Activated CD8-positive, alpha-beta T cell treated with anti-CD3 and anti-CD28 coated beads, Interleukin-2, amount 10 ng/mL, durations not matched to agents 7 days and 5 days (primary cell): ENCODE results near the gene GSG1L. TPM values are rescaled to one million over a fixed set of nuclear protein-coding genes. Genes with fewer than 3 reads are reported as not detected.

Source experiments
- ATAC-seq: fragments of 150-1000 bp; cut with Tn5 transposase; one replicate; pipeline ENCODE4 v1.10.0; 2021; ENCODE audit warnings: moderate library complexity
- CTCF ChIA-PET: fragments of 350-600 bp; sonication (Branson Sonifier 250); formaldehyde crosslinking; loops from one replicate; lab custom pipeline; 2021; ENCODE audit warnings: antibody characterized with exemption; lab: Charles Lee
- POLR2A ChIA-PET: fragments of 350-600 bp; sonication (Branson Sonifier 250); formaldehyde crosslinking; loops from one replicate; lab custom pipeline; 2021; ENCODE audit warnings: antibody characterized with exemption; lab: Charles Lee
- DNase-seq: peaks from one replicate; pipeline ENCODE4 v3.0.0-alpha.2; 2020
- H3K27ac Mint-ChIP-seq: one replicate; pipeline ENCODE4 v1.8.0; 2021; ENCODE audit warnings: mild to moderate bottlenecking, mixed read lengths
- H3K27me3 Mint-ChIP-seq: one replicate; pipeline ENCODE4 v1.8.0; 2021; ENCODE audit warnings: low read depth, mixed read lengths
- H3K36me3 Mint-ChIP-seq: one replicate; pipeline ENCODE4 v1.8.0; 2021; ENCODE audit warnings: low read depth, mixed read lengths
- H3K4me1 Mint-ChIP-seq: one replicate; pipeline ENCODE4 v1.8.0; 2021; ENCODE audit warnings: low read depth, mixed read lengths
- H3K4me3 Mint-ChIP-seq: one replicate; pipeline ENCODE4 v1.8.0; 2021; ENCODE audit warnings: mild to moderate bottlenecking, mixed read lengths
- H3K9me3 Mint-ChIP-seq: one replicate; pipeline ENCODE4 v1.8.0; 2022; ENCODE audit warnings: mixed read lengths; ENCODE audit not compliant: insufficient read depth
- total RNA-seq, 2 experiments: library from RNA; stranded (reverse); gene quantifications; one replicate each; pipeline ENCODE4 v1.2.3, GENCODE V29; 2021

Gene GSG1L
- total RNA-seq, 2 experiments from 2014 or later: 0.08 to 0.39 TPM

DNA sequence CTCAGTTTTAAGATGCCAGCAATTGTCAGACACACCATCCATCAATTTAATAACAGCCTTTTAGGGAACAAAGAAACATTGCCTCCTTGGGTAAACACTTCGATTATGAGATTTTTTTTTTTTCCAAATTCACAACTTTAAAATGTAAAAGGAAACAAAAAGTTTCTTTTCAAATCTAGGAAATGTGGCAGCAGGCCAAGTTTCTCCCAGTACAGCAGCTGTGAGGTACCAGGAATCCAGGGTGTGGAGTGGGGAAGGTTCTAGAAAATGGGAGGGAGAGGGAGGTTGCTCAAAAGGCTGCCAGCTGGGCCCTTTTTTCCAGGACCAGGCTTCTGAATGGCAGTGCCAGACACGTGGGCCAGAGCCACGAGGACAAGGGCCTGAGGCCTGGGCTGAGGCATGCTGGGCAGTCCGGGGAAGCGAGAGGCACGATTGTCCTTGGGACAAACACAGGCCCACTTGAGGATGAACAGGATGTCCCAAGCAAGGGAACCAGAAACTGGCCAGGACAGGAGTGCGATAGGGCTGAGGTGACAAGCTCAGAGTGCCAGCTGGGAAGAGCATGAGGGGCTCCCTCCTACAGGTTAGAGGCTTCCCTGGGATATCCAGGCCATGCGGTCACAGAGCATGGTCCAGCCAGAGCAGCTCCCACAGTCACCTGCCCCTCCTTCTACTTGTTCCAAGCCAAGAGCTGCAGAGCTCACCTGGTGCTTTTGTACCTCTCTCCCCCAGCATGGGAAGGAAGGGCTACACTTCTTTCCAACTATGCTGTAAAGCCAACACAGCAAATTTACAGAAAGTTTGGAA is 298.4 kb downstream of the GSG1L start:
- CTCF ChIA-PET: no interaction called here
- Mint-ChIP-seq H3K27ac (no peak overlapping the region), H3K4me1 (no peaks in the 10 kb centered on the region), H3K4me3 (no peak overlapping the region), H3K36me3 (peaks cover 2% of the 10 kb centered on the region), H3K9me3 (no peaks in the 10 kb centered on the region), H3K27me3 (no peaks in the 10 kb centered on the region)
- POLR2A ChIA-PET: no interaction called here
- no peak for DNase-seq
- no peak for ATAC-seq

DNA sequence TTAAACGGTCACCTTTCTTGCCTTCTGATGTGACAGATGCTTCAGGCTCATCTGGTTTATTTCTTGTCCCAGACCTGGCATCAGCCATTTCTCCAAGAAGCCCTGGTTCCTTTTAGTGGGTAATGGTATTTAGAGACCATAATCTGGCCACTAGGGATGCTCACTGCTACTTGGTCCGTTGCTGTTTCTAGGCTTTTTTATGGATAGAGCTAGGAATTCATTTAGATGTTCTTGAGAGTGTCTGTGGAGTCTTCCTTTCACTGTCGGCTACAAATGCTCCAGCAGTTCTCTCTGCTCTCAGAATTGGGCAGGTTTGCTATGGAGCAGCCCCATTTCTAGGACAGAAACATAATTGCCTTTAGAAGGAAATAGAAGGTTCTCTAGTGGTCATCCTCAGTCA is 299.1 kb downstream of the GSG1L start:
- no peak overlapping the region for H3K4me3 Mint-ChIP-seq
- DNase-seq (no peak), ATAC-seq (no peak)
- no peaks in the 10 kb centered on the region for H3K27me3 Mint-ChIP-seq
- H3K27ac Mint-ChIP-seq: no peak overlapping the region
- peaks cover 2% of the 10 kb centered on the region for H3K36me3 Mint-ChIP-seq
- POLR2A ChIA-PET: no interaction called here
- CTCF ChIA-PET: no interaction called here
- H3K4me1 Mint-ChIP-seq: no peaks in the 10 kb centered on the region
- H3K9me3 Mint-ChIP-seq: no peaks in the 10 kb centered on the region

DNA sequence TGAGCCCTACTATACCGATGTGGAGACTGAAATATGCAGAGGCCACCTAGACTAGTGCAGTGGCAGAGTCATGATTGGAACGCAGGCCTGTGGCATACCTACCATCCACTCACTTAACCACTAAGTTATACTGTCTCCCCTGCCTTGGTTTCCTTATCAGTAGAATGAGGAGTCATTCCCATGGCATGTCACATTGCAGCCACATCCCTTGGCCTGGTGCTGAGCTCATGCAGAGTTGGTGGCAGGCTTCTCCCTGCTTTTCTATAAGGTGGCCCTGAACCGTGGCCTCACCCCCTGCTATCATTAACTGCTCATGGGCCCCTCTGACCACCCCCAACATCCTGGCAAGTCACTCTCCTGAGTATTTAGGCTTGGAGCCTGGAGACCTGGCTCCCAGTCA is 301.1 kb downstream of the GSG1L start:
- Mint-ChIP-seq H3K36me3 (peaks cover 2% of the 10 kb centered on the region), H3K4me1 (no peaks in the 10 kb centered on the region), H3K27me3 (no peaks in the 10 kb centered on the region), H3K4me3 (no peak overlapping the region), H3K9me3 (no peaks in the 10 kb centered on the region), H3K27ac (no peak overlapping the region)
- CTCF ChIA-PET: no interaction called here
- DNase-seq (no peak), ATAC-seq (no peak)
- POLR2A ChIA-PET: interaction anchor here (0.6 kb wide), 1 partner anchor 17 kb away, joined by 4 read pairs; no protein-coding TSS in a partner anchor

DNA sequence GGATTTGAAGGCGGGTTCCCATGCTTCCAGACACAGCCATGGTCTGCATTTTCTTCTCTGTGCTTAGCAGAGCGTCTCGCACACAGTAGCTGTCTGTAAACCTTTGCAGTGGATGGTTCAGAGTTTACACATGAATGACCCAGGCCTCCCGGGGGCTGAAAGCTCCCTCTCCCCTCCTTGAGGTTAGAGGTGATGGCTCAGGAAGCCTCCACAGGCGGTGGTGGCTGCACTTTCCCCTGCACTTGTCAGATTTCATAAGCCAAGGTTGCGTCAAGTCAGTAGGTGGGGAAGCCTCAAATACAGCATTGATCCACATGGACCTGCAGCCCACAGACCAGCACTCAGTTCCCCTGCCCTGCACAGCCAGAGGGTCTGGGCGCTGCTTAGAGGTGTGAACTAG is 301.7 kb downstream of the GSG1L start:
- Mint-ChIP-seq H3K36me3 (peaks cover 2% of the 10 kb centered on the region), H3K27me3 (no peaks in the 10 kb centered on the region), H3K9me3 (no peaks in the 10 kb centered on the region), H3K4me1 (no peaks in the 10 kb centered on the region), H3K27ac (no peak overlapping the region), H3K4me3 (no peak overlapping the region)
- CTCF ChIA-PET: no interaction called here
- ATAC-seq: no peak
- POLR2A ChIA-PET: no interaction called here
- no peak for DNase-seq

DNA sequence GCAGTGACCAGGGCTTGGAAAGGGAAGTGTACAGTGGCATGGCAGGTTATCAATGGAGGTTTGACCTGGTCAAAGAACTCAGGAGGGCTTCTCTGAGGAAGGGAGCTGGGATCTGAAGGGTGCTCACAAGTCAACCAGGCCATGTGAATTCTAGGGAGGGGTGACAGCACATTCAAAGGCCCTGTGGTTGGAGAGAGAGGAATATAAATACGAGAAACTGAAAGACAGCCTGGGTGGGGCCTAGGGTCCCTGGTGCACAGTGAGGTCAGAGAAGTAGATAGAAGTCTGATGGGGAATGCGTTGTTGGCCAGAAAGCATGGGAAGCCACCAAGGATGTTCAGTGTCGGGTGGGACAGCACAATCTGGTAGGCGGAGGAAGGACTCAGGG is 302.7 kb downstream of the GSG1L start:
- CTCF ChIA-PET: no interaction called here
- H3K27ac Mint-ChIP-seq: no peak overlapping the region

DNA sequence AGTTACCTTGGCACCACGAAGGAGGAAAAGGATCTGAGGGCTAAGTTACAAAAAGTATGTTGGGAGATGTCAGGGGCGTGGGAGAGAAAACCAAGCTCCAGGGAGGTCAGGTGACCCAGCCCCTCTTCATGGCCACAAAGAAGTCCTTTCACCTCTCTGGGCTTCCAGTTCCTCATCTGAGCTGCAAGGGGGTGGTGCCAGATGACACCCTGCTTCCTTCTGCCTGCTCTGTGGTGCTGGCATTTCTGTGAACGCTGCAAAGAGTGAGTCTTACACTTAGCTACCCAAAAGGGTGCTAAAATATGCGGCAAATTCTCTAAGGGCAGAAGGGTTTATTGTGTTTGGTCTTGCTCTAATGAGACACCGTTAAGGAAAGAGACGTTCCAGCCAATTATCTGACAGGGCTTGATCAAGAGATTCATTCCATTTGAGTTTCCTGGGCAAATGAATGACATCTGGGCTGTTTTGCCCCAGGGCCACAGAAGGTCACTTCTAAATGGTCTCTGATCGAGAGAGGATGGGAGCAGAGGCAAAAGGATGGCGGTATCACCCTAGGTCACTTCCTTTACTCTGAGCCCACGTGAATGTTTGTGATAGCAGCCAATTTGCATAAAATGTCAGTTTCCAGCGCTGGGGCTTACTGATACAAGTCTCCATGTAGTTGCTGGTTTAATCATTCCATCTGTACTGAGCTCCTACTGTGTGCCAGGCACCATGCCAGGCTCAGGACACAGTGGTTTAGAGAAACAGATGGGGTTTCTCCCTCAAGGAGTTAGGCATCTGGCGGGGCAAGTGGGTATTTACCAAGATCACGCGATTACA is 303.3 kb downstream of the GSG1L start:
- ATAC-seq (no peak), DNase-seq (no peak)
- ChIA-PET CTCF (no interaction called here), POLR2A (no interaction called here)
- no peak overlapping the region for H3K4me3 Mint-ChIP-seq
- H3K27ac Mint-ChIP-seq: no peak overlapping the region
- no peaks in the 10 kb centered on the region for H3K27me3 Mint-ChIP-seq
- no peaks in the 10 kb centered on the region for H3K4me1 Mint-ChIP-seq
- H3K9me3 Mint-ChIP-seq: no peaks in the 10 kb centered on the region
- peaks cover 2% of the 10 kb centered on the region for H3K36me3 Mint-ChIP-seq

More for the DNA sequence above, 302.7 kb downstream of the GSG1L start:
- H3K4me1 Mint-ChIP-seq: no peaks in the 10 kb centered on the region
- peaks cover 2% of the 10 kb centered on the region for H3K36me3 Mint-ChIP-seq
- no peak for DNase-seq
- H3K9me3 Mint-ChIP-seq: no peaks in the 10 kb centered on the region
- ATAC-seq: no peak
- no peaks in the 10 kb centered on the region for H3K27me3 Mint-ChIP-seq
- POLR2A ChIA-PET: no interaction called here
- H3K4me3 Mint-ChIP-seq: no peak overlapping the region

DNA sequence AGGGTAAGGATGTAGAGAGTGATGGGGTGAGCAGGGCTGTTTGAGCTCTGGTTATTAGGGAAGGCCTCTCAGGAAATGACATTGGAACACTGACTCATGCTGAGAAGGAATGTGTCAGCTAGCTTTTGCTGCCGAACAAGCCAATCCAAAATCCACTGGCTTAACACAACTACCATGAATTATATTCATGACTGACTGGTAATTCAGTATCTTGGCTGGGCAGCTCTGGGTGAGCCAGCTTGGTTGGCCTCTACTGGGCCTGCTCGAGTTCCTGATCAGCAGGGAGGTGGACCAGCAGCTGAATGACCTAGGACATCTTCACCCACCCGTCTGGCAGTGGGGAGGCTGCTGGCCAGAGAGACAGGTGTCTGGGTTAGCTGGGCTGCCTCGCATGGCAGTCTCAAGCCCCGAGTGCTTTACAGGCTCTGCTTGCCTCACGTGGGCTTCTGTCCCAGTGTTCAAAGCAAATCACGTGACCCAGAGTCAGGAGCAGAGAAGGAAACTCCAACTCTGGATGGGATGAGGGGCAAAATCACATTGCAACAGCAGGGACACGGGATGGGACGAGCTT is 304.1 kb downstream of the GSG1L start:
- ATAC-seq: no peak
- Mint-ChIP-seq H3K27ac (no peak overlapping the region), H3K27me3 (no peaks in the 10 kb centered on the region), H3K4me1 (no peaks in the 10 kb centered on the region), H3K4me3 (no peak overlapping the region), H3K9me3 (no peaks in the 10 kb centered on the region), H3K36me3 (peaks cover 2% of the 10 kb centered on the region)
- no peak for DNase-seq
- ChIA-PET CTCF (no interaction called here), POLR2A (no interaction called here)

DNA sequence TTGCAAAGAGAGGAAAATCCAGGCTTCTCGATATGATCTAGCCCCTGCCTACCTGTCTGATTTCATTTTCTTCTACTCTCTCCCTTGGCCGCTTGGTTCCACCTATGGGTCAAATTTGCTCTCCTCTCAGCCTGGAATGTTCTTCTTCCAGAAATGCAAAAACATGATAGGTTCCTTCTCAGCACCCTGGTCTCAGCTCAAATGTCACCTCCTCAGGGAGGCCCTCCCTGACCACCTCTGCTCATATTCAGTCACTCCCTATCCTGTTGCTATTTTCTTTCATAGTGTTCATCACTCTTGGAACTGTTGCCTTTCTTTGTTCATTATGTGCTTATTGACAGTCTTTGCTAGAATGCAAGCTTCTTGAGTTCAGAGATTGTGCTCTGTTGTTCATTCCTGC is 305.0 kb downstream of the GSG1L start:
- Mint-ChIP-seq H3K36me3 (no peaks in the 10 kb centered on the region), H3K9me3 (no peaks in the 10 kb centered on the region), H3K27me3 (no peaks in the 10 kb centered on the region), H3K4me1 (no peaks in the 10 kb centered on the region), H3K27ac (no peak overlapping the region), H3K4me3 (no peak overlapping the region)
- ATAC-seq: no peak
- no peak for DNase-seq
- ChIA-PET POLR2A (no interaction called here), CTCF (no interaction called here)

DNA sequence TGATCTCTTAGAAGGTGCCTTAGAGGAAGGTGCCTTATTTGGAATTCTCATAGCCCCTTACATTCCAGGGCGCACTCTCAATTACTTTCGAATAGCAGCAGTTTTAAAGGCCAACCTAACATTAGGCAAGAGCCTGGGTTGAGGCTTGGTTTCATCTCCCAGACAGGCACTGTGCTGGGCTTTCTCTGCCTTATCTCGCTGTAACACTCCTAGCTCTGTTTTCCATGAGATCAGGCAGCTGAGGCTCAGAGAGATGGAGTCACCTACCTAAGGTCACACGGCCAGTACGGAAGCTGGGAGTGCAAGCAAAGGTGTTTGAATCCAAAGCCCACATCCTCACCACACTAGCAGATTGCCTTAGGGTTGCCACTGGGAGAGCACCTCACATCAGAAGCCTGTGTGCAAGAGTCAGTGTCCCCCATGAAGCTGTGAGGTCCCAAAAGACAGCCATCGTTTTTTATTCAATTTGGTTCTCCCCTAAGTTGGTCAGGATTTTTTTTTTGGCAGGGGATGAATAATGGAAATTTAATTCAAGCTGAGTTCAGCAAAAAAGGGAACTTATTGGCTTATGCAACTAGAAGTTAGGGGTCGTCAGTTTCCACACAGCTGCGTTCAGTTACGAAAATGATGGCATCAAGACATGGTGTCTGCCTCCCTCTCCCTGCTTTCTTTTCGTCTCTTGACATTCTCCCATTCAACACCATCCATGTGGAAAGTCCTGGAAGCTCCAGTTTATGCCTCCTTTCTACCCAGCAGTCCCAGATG is 307.1 kb downstream of the GSG1L start:
- ChIA-PET CTCF (no interaction called here), POLR2A (no interaction called here)
- no peaks in the 10 kb centered on the region for H3K4me1 Mint-ChIP-seq
- H3K4me3 Mint-ChIP-seq: no peak overlapping the region
- no peak overlapping the region for H3K27ac Mint-ChIP-seq
- no peaks in the 10 kb centered on the region for H3K9me3 Mint-ChIP-seq
- no peaks in the 10 kb centered on the region for H3K27me3 Mint-ChIP-seq
- no peaks in the 10 kb centered on the region for H3K36me3 Mint-ChIP-seq
- DNase-seq (no peak), ATAC-seq (no peak)

DNA sequence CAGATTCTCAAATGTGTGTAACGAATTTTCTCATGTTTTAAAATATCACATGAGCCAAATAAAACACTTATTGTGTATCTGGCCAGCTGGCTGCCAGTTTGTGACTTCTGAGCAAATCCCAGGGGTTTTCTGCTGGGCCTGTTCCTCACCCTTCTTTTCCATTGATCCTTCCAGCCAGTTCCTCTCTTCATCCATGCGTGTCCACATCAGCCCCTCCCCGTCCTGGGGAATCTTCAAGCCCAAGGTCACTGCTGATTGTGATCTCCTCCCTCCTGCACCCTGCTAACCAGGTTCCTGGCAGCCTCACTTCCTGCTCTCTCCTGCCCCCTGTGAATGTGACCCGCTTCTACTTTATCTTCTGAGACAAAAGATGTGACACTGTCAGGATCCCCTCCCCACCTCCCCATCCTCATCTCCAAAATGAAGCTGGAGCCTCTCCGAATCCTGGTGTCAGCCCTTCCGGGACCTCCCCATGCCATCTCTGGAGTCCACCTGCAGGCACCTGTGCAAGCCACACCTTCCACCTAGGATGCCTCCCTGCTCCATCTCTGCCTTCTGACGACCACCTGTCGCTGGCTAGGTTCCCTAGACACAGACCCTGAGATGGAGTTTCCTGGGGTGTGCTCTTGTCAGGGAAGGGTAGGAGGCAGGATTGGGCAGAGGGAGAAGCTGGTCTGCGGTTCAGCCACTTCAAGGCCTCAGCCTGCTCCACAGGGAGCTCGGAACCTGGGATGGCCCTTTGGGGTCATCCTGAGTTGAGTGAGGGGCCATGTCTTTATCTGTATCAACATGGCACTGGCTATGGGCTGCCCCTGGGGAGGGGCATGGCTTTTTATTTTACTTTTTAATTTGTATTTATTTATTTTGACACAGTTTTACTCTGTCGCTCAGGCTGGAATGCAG is 308.5 kb downstream of the GSG1L start:
- ChIA-PET POLR2A (no interaction called here), CTCF (no interaction called here)
- Mint-ChIP-seq H3K36me3 (no peaks in the 10 kb centered on the region), H3K27me3 (no peaks in the 10 kb centered on the region), H3K4me1 (no peaks in the 10 kb centered on the region), H3K9me3 (no peaks in the 10 kb centered on the region), H3K4me3 (no peak overlapping the region), H3K27ac (no peak overlapping the region)
- no peak for ATAC-seq
- DNase-seq: no peak

DNA sequence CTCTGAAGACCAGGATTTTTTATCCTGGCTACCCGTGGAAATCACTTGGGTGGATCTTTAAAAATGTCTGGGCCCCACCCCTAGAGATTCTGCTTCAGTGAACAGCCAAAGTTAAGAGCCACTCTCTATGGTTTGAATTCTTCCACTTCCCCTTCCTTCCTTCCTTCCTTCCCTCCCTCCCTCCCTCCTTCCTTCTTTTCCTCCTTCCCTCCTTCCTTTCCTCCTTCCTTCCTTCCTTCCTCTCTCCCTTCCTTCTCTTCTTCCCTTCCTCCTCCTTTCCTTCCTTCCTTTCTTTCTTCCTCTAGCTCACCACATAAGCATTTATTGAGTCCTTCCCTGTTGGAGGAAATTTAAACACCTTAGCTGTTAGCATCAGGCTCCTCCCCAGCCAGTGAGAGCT is 310.0 kb downstream of the GSG1L start:
- ChIA-PET POLR2A (no interaction called here), CTCF (no interaction called here)
- no peaks in the 10 kb centered on the region for H3K9me3 Mint-ChIP-seq
- no peak for DNase-seq
- no peak overlapping the region for H3K27ac Mint-ChIP-seq
- ATAC-seq: no peak
- no peaks in the 10 kb centered on the region for H3K36me3 Mint-ChIP-seq
- H3K27me3 Mint-ChIP-seq: no peaks in the 10 kb centered on the region
- H3K4me3 Mint-ChIP-seq: no peak overlapping the region
- peaks cover 4% of the 10 kb centered on the region for H3K4me1 Mint-ChIP-seq
